SK-N-SH treated with all-trans-retinoic acid at 6 μM for 48 hours (cell line): ENCODE results near the gene WNK1.

ENCODE experiments used
- BACH2 ChIP-seq: fragments of 250-450 bp; sonication (Bioruptor Pico); IDR thresholded peaks from 2 replicates; pipeline ENCODE4 v1.9.0; 2021; ENCODE audit warnings: mild to moderate bottlenecking, borderline replicate concordance
- PPARA ChIP-seq: fragments of 250-450 bp; sonication (Bioruptor Pico); IDR thresholded peaks from 2 replicates; pipeline ENCODE4 v1.5.0; 2020; ENCODE audit warnings: mild to moderate bottlenecking, borderline replicate concordance
- TSHZ2 ChIP-seq: fragments of 250-450 bp; sonication (Bioruptor Pico); IDR thresholded peaks from 2 replicates; pipeline ENCODE4 v1.5.0; 2020; ENCODE audit warnings: mild to moderate bottlenecking, moderate library complexity
- ZC3H10 ChIP-seq: fragments of 250-450 bp; sonication (Bioruptor Pico); IDR thresholded peaks from 2 replicates; pipeline ENCODE4 v1.5.1; 2021; ENCODE audit warnings: mild to moderate bottlenecking, moderate library complexity
- ZFP3 ChIP-seq: fragments of 250-450 bp; sonication (Bioruptor Pico); IDR thresholded peaks from 2 replicates; pipeline ENCODE4 v1.5.0; 2020; ENCODE audit warnings: mild to moderate bottlenecking, moderate library complexity
- ZNF8 ChIP-seq: fragments of 450-650 bp; formaldehyde crosslinking; IDR thresholded peaks from 2 replicates; pipeline ENCODE4 v1.5.0; 2020; ENCODE audit warnings: mild to moderate bottlenecking, moderate library complexity
- TF ChIP-seq, protein P1 (sequence below): fragments of 250-450 bp; sonication (Bioruptor Pico); IDR thresholded peaks from 2 replicates; pipeline ENCODE4 v1.8.0; 2020; ENCODE audit warnings: mild to moderate bottlenecking, moderate library complexity, borderline replicate concordance

DNA sequence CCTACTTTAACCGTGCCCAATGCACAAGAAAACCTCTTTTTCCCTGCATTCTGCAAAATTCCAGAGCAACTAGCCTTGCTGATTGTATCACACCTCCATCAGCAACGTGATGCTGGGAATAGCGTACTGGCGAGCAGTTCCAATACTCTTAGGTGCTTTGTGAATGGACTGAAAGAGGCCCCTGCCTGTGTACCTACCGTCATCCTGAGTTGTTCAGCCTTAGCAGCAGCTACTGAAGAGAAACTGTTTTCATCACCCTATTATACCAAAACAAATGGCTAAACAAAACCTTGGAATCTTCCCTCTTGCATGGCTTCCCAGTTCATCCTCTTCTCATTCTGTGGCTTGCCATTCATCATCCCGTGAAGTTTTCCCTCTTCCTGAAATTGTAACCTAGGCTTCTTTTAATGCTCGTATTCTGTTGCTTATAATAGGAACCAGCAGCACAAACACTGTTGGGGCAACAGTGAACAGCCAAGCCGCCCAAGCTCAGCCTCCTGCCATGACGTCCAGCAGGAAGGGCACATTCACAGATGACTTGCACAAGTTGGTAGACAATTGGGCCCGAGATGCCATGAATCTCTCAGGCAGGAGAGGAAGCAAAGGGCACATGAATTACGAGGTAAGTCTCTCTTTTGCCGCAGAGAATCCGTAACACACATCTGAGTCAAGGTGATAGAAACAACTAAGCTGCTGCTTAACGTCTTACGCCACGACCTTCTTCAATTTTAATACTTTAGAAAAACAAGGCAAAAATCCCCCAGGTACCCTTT is 155.2 kb downstream of the WNK1 start:
- TF ChIP-seq ZFP3 (CRISPR knock-in tag) = no peak
- no peak for TF ChIP-seq TSHZ2 (CRISPR knock-in tag)
- TF ChIP-seq, protein P1, sequence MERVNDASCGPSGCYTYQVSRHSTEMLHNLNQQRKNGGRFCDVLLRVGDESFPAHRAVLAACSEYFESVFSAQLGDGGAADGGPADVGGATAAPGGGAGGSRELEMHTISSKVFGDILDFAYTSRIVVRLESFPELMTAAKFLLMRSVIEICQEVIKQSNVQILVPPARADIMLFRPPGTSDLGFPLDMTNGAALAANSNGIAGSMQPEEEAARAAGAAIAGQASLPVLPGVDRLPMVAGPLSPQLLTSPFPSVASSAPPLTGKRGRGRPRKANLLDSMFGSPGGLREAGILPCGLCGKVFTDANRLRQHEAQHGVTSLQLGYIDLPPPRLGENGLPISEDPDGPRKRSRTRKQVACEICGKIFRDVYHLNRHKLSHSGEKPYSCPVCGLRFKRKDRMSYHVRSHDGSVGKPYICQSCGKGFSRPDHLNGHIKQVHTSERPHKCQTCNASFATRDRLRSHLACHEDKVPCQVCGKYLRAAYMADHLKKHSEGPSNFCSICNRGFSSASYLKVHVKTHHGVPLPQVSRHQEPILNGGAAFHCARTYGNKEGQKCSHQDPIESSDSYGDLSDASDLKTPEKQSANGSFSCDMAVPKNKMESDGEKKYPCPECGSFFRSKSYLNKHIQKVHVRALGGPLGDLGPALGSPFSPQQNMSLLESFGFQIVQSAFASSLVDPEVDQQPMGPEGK (CRISPR knock-in tag) = no peak
- TF ChIP-seq ZC3H10 (CRISPR knock-in tag) = no peak
- TF ChIP-seq ZNF8 (CRISPR knock-in tag) = no peak
- TF ChIP-seq PPARA = no peak
- no peak for TF ChIP-seq BACH2 (CRISPR knock-in tag)
